Omental fat pad (tissue), 4 donors: ENCODE data around the gene CPEB2. TPM values are rescaled to one million over a fixed set of nuclear protein-coding genes. Genes with fewer than 3 reads are reported as not detected.

ENCODE experiments used
- ATAC-seq: fragments of 150-250 bp; one replicate; pipeline ENCODE4 v1.9.1; 2016; ENCODE audit warnings: mild to moderate bottlenecking, moderate library complexity; ENCODE audit not compliant: low FRiP score
- DNase-seq: peaks from one replicate; pipeline ENCODE4 v3.0.0-alpha.2; 2019; ENCODE audit warnings: low spot score
- total RNA-seq, 4 donors: library from RNA; depleted of rRNA; stranded (reverse); fragments of >200 nt; gene quantifications; one replicate each; pipeline ENCODE4 v1.1.0, GENCODE V29; 2016
- TF ChIP-seq, protein P1 (sequence below), 3 donors: fragments of 450-650 bp; IDR thresholded peaks; one replicate each; pipeline ENCODE4 v1.5.1; 2016 to 2017; ENCODE audit warnings: antibody characterized with exemption in 3 of 3, mild to moderate bottlenecking in 3 of 3, moderate library complexity in 2 of 3

Gene CPEB2
- total RNA-seq, 4 donors from 2014 or later = 12.9 to 24.9 (median 17.4) TPM

DNA sequence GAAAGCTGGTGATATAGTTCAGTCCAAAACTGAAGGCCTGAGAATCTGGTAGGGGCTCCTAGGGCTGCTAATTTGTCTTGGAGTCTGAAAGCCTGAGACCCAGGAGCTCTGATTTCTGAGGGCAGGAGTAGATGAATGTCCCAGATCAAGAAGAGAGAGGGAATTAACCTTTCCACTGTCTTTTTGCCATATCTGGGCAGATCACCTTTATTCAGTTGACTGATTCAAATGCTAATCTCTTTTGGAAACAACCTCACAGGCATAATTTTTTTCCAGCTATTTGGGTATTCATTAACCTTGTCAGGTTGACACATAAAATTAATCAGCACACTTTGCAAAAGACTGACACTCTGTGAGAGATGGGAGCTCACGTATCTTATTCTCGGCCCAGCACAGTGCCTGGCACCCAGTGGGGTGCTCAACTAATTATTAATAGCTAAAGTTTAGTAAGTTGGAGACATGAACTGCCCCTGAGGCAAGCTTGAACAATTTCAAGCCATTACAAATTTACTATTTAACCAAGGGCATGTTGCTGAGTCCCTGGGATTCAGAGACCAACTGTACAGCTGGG lies 114.3 kb downstream of the CPEB2 start:
- TF ChIP-seq, protein P1, sequence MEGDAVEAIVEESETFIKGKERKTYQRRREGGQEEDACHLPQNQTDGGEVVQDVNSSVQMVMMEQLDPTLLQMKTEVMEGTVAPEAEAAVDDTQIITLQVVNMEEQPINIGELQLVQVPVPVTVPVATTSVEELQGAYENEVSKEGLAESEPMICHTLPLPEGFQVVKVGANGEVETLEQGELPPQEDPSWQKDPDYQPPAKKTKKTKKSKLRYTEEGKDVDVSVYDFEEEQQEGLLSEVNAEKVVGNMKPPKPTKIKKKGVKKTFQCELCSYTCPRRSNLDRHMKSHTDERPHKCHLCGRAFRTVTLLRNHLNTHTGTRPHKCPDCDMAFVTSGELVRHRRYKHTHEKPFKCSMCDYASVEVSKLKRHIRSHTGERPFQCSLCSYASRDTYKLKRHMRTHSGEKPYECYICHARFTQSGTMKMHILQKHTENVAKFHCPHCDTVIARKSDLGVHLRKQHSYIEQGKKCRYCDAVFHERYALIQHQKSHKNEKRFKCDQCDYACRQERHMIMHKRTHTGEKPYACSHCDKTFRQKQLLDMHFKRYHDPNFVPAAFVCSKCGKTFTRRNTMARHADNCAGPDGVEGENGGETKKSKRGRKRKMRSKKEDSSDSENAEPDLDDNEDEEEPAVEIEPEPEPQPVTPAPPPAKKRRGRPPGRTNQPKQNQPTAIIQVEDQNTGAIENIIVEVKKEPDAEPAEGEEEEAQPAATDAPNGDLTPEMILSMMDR (IDR thresholded peaks at IDR 0.05) = no peak
- ATAC-seq (no peak), DNase-seq (no peak)

DNA sequence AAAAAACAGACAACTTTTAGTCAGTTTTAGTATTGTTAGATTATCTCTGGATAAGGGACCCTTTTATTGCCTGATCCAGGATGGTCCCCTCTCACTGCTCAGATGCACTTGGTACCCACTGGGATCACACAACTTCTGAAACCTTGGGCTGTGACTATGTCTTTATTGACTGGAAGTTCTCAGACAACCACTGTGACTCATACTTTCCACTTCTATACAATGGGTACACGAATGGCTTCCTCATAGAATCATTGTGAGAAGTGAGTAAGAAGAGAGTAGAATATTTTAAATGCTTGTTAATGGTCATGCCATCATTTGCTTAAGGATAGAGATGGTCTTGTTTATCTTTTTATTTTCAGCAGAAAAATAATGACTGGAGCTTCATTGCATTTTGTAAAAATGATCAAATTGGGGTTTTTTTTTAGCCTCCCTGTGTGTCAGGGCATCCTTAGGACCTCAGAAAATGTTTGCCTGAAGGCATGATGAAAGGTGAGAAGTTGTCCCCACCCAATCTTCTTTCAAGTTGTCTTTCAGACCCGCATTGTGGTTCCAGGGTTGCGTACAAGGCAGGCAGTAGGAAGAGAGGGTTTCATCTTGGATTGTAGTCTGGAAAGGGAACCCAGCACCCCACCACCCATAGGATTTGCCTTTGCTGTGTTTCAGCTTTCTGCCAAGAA lies 115.1 kb downstream of the CPEB2 start:
- TF ChIP-seq, protein P1 (IDR thresholded peaks at IDR 0.05) = no peak
- ATAC-seq = no peak
- DNase-seq = no peak

DNA sequence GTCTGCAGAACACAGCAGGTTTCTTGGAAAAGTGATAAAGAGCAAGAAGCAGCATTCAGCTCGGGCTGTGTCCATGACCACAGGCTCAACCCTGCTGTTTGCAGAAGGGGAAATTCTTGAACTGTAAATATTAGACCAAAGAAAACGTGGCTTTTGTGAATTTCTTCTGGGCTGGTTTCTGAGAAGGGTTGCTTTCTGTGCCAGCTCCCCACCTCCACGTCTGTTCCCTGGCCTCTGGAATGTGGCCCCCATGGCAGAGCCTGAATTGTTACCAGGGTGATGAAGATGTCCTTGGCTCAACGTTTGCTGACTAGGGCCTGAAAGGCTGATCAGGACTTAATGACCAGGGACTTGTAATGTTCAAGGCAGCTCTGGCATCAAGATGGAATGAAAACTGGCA lies 116.0 kb downstream of the CPEB2 start:
- DNase-seq = no peak
- no peak for ATAC-seq
- TF ChIP-seq, protein P1 (IDR thresholded peaks at IDR 0.05) = no peak
